Osteoblast (primary cell): ENCODE results near the gene DPEP2NB. TPM values are rescaled to one million over a fixed set of nuclear protein-coding genes. Genes with fewer than 3 reads are reported as not detected.

Experiments
- DNase-seq: peaks from one replicate; pipeline ENCODE4 v3.0.0; 2011; ENCODE audit warnings: low spot score, mixed read lengths; ENCODE audit not compliant: insufficient read length; ENCODE audit errors: missing footprints
- H2AFZ ChIP-seq: 2 replicates; pipeline ENCODE4 v1.6.0; 2011; ENCODE audit warnings: mild to moderate bottlenecking, low read length
- H3K27ac ChIP-seq: 2 replicates; pipeline ENCODE4 v1.5.1; 2011; ENCODE audit warnings: mild to moderate bottlenecking, low read depth, low read length, moderate library complexity
- H3K27me3 ChIP-seq: 2 replicates; pipeline ENCODE4 v1.6.0; 2012; ENCODE audit warnings: mild to moderate bottlenecking, control low read depth, inconsistent platforms, low read length, moderate library complexity; ENCODE audit not compliant: insufficient read depth
- H3K36me3 ChIP-seq: 2 replicates; pipeline ENCODE4 v1.5.1; 2011; ENCODE audit warnings: mild to moderate bottlenecking, low read length, control low read depth, moderate library complexity; ENCODE audit not compliant: insufficient read depth
- H3K4me1 ChIP-seq: 2 replicates; pipeline ENCODE4 v1.5.1; 2011; ENCODE audit warnings: mild to moderate bottlenecking, low read length, control low read depth, moderate library complexity; ENCODE audit not compliant: insufficient read depth
- H3K4me2 ChIP-seq: 2 replicates; pipeline ENCODE4 v1.6.0; 2011; ENCODE audit warnings: mild to moderate bottlenecking, low read length; ENCODE audit not compliant: insufficient read depth
- H3K4me3 ChIP-seq: fragments of 200-600 bp; sonication (generic); 3 replicates; pipeline ENCODE4 v1.5.1; 2012; ENCODE audit warnings: mild to moderate bottlenecking, low read length, inconsistent platforms; ENCODE audit not compliant: insufficient read depth
- H3K79me2 ChIP-seq: 2 replicates; pipeline ENCODE4 v1.6.0; 2012; ENCODE audit warnings: mild to moderate bottlenecking, low read length, control low read depth, inconsistent platforms; ENCODE audit not compliant: insufficient read depth
- H3K9me3 ChIP-seq: 2 replicates; pipeline ENCODE4 v1.5.1; 2011; ENCODE audit warnings: low read depth, low read length, control low read depth
- H4K20me1 ChIP-seq: 2 replicates; pipeline ENCODE4 v1.6.0; 2012; ENCODE audit warnings: mild to moderate bottlenecking, low read length, control low read depth; ENCODE audit not compliant: insufficient read depth
- CTCF ChIP-seq: IDR thresholded peaks from 2 replicates; pipeline ENCODE4 v1.5.1; 2011; ENCODE audit warnings: mild to moderate bottlenecking, low read depth, low read length, moderate library complexity; ENCODE audit errors: extremely low read depth
- total RNA-seq: library from RNA; depleted of rRNA; stranded (reverse); fragments of >200 nt; gene quantifications from 2 replicates; pipeline ENCODE4 v1.2.3, GENCODE V29; 2012

Gene DPEP2NB
- total RNA-seq, 1 donor: not detected

DNA sequence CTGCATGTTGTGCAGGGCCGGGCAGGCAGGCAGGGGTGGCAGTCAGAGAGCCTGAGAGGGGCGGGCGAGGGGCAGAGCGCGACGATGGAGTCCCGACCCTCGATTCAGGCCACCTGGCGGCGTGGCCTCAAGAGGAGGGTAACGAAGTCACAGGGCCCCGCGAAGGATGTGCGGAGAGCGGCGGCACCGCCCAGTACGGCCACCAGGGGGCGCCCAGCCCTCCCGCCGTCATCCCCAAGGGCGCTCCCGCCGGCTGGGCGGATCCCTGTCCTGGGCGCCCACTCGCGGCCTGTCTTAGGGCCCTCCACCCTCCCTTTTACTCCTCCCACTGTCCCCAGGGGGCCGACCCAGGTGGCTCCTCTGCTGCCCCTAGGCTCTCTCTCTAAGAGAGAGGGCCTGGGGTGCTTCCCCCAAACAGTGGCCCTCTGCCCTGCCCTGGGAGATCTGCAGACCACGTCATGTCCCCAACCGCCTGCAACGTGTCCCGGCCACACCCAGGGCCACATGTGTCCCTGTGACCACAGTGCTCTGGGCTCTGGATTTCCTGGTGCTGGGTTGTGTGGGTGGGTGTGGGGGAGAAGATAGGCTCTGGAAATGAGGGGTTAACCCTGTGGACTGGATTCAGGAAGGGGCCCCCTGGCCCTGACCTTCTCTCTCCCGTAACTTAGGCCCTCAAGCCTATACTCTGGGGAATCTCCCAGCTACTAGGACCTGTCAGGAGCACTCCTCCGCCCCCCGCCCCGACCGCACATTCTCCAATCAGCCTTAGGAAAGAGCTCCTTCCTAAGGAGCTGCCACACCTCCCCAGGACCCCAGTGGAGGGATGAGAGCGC, 22.3 kb downstream of the DPEP2NB start:
- Histone ChIP-seq H3K27me3 (no peaks in the 10 kb centered on the region), H4K20me1 (no peaks in the 10 kb centered on the region), H3K27ac (no peak overlapping the region), H3K4me2 (peak overlapping the region; percentile 81), H3K36me3 (no peaks in the 10 kb centered on the region), H3K9me3 (no peaks in the 10 kb centered on the region), H2AFZ (peak overlapping the region; percentile 86), H3K4me3 (peak overlapping the region; percentile 67), H3K79me2 (no peaks in the 10 kb centered on the region), H3K4me1 (peaks cover 5% of the 10 kb centered on the region)
- peak; percentile 99 for DNase-seq
- TF ChIP-seq CTCF: peak; percentile 76

- Histone ChIP-seq H3K4me1 (peaks cover 5% of the 10 kb centered on the region), H3K4me3 (no peak overlapping the region), H3K27ac (no peak overlapping the region), H3K27me3 (no peaks in the 10 kb centered on the region), H4K20me1 (no peaks in the 10 kb centered on the region), H3K9me3 (no peaks in the 10 kb centered on the region), H3K79me2 (no peaks in the 10 kb centered on the region), H3K4me2 (peak overlapping the region; percentile 81), H3K36me3 (no peaks in the 10 kb centered on the region), H2AFZ (peak overlapping the region; percentile 78)
- DNase-seq: peak; percentile 84
- no peak for TF ChIP-seq CTCF
Observed at GRCh38 chr16:67992661-67993206, 23.0 kb downstream of the DPEP2NB start.

- no peaks in the 10 kb centered on the region for H3K79me2 ChIP-seq
- no peak overlapping the region for H2AFZ ChIP-seq
- H4K20me1 ChIP-seq: no peaks in the 10 kb centered on the region
- no peak overlapping the region for H3K4me2 ChIP-seq
- H3K36me3 ChIP-seq: no peaks in the 10 kb centered on the region
- DNase-seq: peak; percentile 23
- no peak overlapping the region for H3K4me3 ChIP-seq
- H3K27ac ChIP-seq: no peak overlapping the region
- TF ChIP-seq CTCF: no peak
- peaks cover 5% of the 10 kb centered on the region for H3K4me1 ChIP-seq
- no peaks in the 10 kb centered on the region for H3K27me3 ChIP-seq
- no peaks in the 10 kb centered on the region for H3K9me3 ChIP-seq
Observed at GRCh38 chr16:67990018-67990386, 25.7 kb downstream of the DPEP2NB start.

- Histone ChIP-seq H3K9me3 (no peaks in the 10 kb centered on the region), H3K27me3 (no peaks in the 10 kb centered on the region), H3K36me3 (no peaks in the 10 kb centered on the region), H3K4me3 (no peak overlapping the region), H3K27ac (no peak overlapping the region), H3K4me2 (no peak overlapping the region), H3K4me1 (peaks cover 5% of the 10 kb centered on the region), H4K20me1 (no peaks in the 10 kb centered on the region), H3K79me2 (no peaks in the 10 kb centered on the region), H2AFZ (no peak overlapping the region)
- TF ChIP-seq CTCF: no peak
- peak; percentile 71 for DNase-seq
Observed at GRCh38 chr16:67989322-67990017, 26.2 kb downstream of the DPEP2NB start.
